ENCODE results near the gene NEK2. TPM values are rescaled to one million over a fixed set of nuclear protein-coding genes. Genes with fewer than 3 reads are reported as not detected.

NEK2 gene
- 0.26 and 3.5 TPM in 2 replicates for total RNA-seq

DNA sequence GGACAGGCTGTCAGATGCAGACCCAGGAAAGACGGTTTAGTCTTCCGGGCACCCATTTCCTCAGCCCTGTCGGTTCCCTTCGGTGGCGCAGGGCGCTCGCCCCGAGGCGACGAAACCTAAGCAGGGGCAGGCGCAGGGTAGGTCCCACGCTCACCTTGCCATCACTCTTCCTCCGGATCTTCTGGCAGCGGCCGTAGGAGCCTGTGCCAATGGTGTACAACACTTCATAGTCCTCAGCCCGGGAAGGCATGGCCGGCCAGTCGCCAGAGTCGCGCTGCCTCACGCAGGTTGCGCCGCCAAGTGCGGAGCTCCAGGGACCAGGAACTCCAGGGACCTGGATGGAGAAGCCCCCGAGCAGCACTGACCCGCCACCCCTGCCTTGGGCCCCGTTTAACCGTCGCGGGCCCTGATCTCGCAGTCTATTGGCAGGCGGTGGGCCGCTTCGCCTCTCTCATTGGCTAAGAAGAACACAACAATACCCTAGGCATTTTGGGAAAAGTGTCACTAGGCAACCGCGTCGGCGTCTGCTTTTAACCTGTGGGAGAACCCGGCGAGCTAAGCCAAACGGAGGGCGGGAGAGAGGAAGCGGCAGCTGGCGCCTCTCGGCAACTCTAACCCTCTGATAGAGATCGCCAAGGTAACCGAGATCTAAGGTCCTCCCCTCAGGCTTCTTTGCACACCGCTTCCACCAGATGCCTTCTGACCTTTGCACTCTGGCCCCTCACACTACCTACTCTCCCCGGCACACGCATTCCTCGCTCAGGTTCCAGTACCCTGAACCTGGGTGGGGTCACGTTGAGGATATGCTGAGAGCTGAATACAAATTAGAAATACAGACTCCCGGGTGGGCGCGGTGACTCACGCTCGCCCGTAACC, at the start of gene NEK2:
Gene NEK2, minus strand, starts transcription at position 392 of the 876 bp plus-strand sequence. Its CDS starts 142 bp downstream, at position 250.

Other genes starting within 250 kb of the NEK2 start
- gene RD3, start 183.5 kb downstream of the NEK2 start, total RNA-seq = not detected in 2 replicates
- gene SLC30A1, start 96.5 kb downstream of the NEK2 start, total RNA-seq = 17.4 and 32.2 TPM in 2 replicates
- gene LPGAT1, start 155.1 kb upstream of the NEK2 start, total RNA-seq = 11.5 and 16.1 TPM in 2 replicates